HG03060 (cell line): ENCODE measurements around the gene CCDC85A.

Experiments
- ATAC-seq: cut with Tn5 transposase; IDR thresholded peaks from one replicate; pipeline ENCODE4 v1.9.1; 2021; ENCODE audit warnings: low read depth, moderate number of reproducible peaks; ENCODE audit not compliant: unreplicated experiment

Gene CCDC85A

GRCh38 chr2:56348392-56349210 is 164.8 kb downstream of the CCDC85A start:
- no peak for ATAC-seq

GRCh38 chr2:56357655-56358295 is 174.0 kb downstream of the CCDC85A start:
- no peak for ATAC-seq

GRCh38 chr2:56361844-56362243 is 178.1 kb downstream of the CCDC85A start:
- no peak for ATAC-seq

GRCh38 chr2:56364902-56365301 is 181.1 kb downstream of the CCDC85A start:
- no peak for ATAC-seq

- ATAC-seq: no peak
Measured at GRCh38 chr2:56369316-56369715, 185.5 kb downstream of the CCDC85A start.

GRCh38 chr2:56372071-56372656 is 188.4 kb downstream of the CCDC85A start:
- ATAC-seq: no peak

- no peak for ATAC-seq
Measured at GRCh38 chr2:56375251-56375650, 191.5 kb downstream of the CCDC85A start.

GRCh38 chr2:56376699-56377665 is 193.2 kb downstream of the CCDC85A start:
- no peak for ATAC-seq

- ATAC-seq: no peak
Measured at GRCh38 chr2:56379066-56379465, 195.3 kb downstream of the CCDC85A start.

- no peak for ATAC-seq
Measured at GRCh38 chr2:56380861-56381260, 197.1 kb downstream of the CCDC85A start.

GRCh38 chr2:56382466-56382865 is 198.7 kb downstream of the CCDC85A start:
- ATAC-seq: no peak

- ATAC-seq: no peak
Measured at GRCh38 chr2:56386657-56387056, 202.9 kb downstream of the CCDC85A start.

GRCh38 chr2:56390644-56391043 is 206.9 kb downstream of the CCDC85A start:
- ATAC-seq: no peak

GRCh38 chr2:56410140-56410539 is 226.3 kb downstream of the CCDC85A start:
- no peak for ATAC-seq

- no peak for ATAC-seq
Measured at GRCh38 chr2:56416500-56417176, 232.8 kb downstream of the CCDC85A start.
